Fibroblast of pulmonary artery (primary cell): ENCODE measurements around the gene KCNIP4.

Experiments used
- DNase-seq: peaks from one replicate; pipeline ENCODE4 v3.0.0-alpha.2; 2010; ENCODE audit warnings: low read depth
- H3K4me3 ChIP-seq: replicated peaks from 2 replicates; pipeline ENCODE4 v1.5.1; 2011; ENCODE audit warnings: low read depth, mild to moderate bottlenecking, control low read depth, low read length, moderate library complexity
- CTCF ChIP-seq: IDR thresholded peaks from 2 replicates; pipeline ENCODE4 v1.5.1; 2011; ENCODE audit warnings: mild to moderate bottlenecking, control low read depth, low read length, inconsistent platforms; ENCODE audit errors: missing control alignments

Gene KCNIP4

DNA sequence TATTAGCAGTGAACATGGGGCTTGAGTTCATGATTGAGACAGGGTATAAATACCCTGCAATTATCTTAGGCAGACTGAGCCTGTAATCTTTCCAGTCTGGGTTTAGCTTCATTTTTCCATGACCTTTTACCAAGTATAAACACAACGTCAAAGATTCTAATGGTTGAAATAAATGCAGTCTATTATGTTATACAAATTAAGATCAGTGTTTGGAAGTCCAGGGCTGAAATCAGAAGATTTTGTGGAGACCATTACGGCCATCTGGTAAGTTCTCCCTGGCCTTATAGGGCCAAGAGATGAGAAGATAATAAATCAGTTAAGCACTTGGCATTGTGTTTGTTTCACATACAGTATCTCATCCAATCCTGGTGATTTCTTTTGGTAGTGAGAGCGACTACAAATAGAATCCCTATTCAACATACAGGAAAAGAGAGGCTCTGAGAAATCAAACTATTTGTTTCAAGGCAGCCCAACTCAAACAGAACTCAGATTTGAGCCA lies 822.5 kb downstream of the KCNIP4 start:
- no peak overlapping the region for H3K4me3 ChIP-seq
- TF ChIP-seq CTCF, result no peak
- no peak for DNase-seq

DNA sequence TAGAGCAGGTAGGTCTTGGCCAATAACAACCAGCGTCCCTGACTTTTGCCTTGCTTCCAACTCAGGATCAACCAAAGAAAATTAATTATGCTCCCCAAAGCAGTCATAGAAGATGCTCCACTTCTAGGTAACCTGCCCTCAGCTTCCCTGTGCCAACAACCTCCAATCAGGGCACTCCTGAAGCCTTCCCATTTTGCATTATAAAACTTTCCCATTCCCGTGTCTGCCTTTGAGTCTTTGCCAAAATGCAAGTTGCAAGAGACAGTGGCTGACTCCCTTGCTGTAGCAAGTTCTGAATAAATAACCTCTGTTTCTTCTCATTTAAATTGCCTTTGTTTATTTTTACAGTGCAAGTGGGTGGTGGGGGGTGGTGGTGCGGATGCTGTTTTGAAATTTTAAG lies 830.3 kb downstream of the KCNIP4 start:
- TF ChIP-seq CTCF, result no peak
- no peak for DNase-seq
- H3K4me3 ChIP-seq, result no peak overlapping the region

DNA sequence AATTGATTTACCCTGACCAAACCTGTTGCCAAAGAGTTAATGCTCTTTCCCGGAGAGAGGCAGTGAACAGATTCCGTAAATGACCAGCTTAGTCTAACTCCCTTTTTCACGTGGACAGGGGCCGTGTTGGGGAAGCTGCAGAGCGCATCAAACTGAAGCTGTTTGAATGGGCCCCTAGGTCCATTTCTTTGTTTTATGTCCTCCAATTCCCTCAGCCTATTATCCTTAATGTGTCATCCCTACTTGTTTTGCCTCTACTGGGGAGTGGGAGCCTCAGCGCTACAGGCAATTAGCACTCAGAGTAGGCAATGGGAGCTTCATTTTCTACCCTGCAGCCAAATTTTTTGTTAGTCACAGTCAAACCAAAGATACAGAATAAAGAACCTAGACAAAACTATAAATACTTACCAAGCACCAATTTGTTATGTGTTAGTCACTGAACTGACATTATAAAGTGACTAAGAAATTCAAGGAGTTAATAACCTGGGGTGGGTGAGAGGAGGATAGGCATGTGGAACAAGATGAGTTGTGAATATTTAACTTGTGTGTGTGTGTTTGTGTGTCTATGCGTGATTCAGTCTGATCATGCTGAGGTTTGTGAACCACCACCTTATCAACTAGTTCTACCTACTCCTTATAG lies 830.9 kb downstream of the KCNIP4 start:
- no peak for TF ChIP-seq CTCF
- DNase-seq, result no peak
- H3K4me3 ChIP-seq, result no peak overlapping the region

- DNase-seq, result peak; percentile 59
- TF ChIP-seq CTCF, result no peak
- no peak overlapping the region for H3K4me3 ChIP-seq
These were observed 834.9 kb downstream of the KCNIP4 start for GRCh38 chr4:21113496-21114223.

GRCh38 chr4:21102667-21103066 lies 845.9 kb downstream of the KCNIP4 start:
- no peak for DNase-seq
- TF ChIP-seq CTCF, result no peak
- no peak overlapping the region for H3K4me3 ChIP-seq

- no peak for TF ChIP-seq CTCF
- no peak overlapping the region for H3K4me3 ChIP-seq
- DNase-seq, result no peak
These were observed 850.7 kb downstream of the KCNIP4 start for GRCh38 chr4:21097865-21098264.
